ENCODE measurements around the gene SAMSN1.
"Not testable (repeated sequence)": the region's sequence is repeated elsewhere in the genome, so short reads cannot be mapped to it uniquely, and the experiment has no call there.

The SAMSN1 gene

GRCh38 chr21:14562959-14563358, 16.8 kb upstream of the SAMSN1 start:
- no peak for DNase-seq

GRCh38 chr21:14560555-14560954, 14.4 kb upstream of the SAMSN1 start:
- DNase-seq = no peak

- DNase-seq = no peak
Measured at GRCh38 chr21:14560139-14560538, 14.0 kb upstream of the SAMSN1 start.

- no peak for DNase-seq
Measured at GRCh38 chr21:14559102-14559501, 13.0 kb upstream of the SAMSN1 start.

GRCh38 chr21:14557413-14557812, 11.3 kb upstream of the SAMSN1 start:
- no peak for DNase-seq

- no peak for DNase-seq
Measured at GRCh38 chr21:14554948-14555347, 8.8 kb upstream of the SAMSN1 start.

GRCh38 chr21:14553422-14553821, 7.3 kb upstream of the SAMSN1 start:
- DNase-seq = no peak

- no peak for DNase-seq
Measured at GRCh38 chr21:14551741-14552140, 5.6 kb upstream of the SAMSN1 start.

- DNase-seq = no peak
Measured at GRCh38 chr21:14550135-14550534, 4.0 kb upstream of the SAMSN1 start.

GRCh38 chr21:14548779-14549178, 2.7 kb upstream of the SAMSN1 start:
- DNase-seq = no peak

GRCh38 chr21:14547834-14548513, 1.9 kb upstream of the SAMSN1 start:
- DNase-seq = no peak

- DNase-seq = not testable (repeated sequence)
Measured at GRCh38 chr21:14546719-14547118, 604 bp upstream of the SAMSN1 start.

GRCh38 chr21:14543983-14544382, 2.1 kb downstream of the SAMSN1 start:
- no peak for DNase-seq

- DNase-seq = no peak
Measured at GRCh38 chr21:14542638-14543037, 3.5 kb downstream of the SAMSN1 start.

GRCh38 chr21:14541841-14542490, 4.1 kb downstream of the SAMSN1 start:
- no peak for DNase-seq

- DNase-seq = no peak
Measured at GRCh38 chr21:14538483-14538882, 7.6 kb downstream of the SAMSN1 start.

GRCh38 chr21:14536929-14537328, 9.2 kb downstream of the SAMSN1 start:
- DNase-seq = no peak

GRCh38 chr21:14535702-14536101, 10.4 kb downstream of the SAMSN1 start:
- no peak for DNase-seq

GRCh38 chr21:14533499-14534428, 12.4 kb downstream of the SAMSN1 start:
- DNase-seq = no peak

GRCh38 chr21:14531757-14532316, 14.3 kb downstream of the SAMSN1 start:
- no peak for DNase-seq

- no peak for DNase-seq
Measured at GRCh38 chr21:14530592-14530991, 15.5 kb downstream of the SAMSN1 start.

- DNase-seq = no peak
Measured at GRCh38 chr21:14528815-14529214, 17.3 kb downstream of the SAMSN1 start.
